ENCODE measurements around the gene ARSA. TPM values are rescaled to one million over a fixed set of nuclear protein-coding genes. Genes with fewer than 3 reads are reported as not detected.

ARSA gene
- total RNA-seq, 4 donors from 2014 or later: 37.0 to 51.3 (median 42.2) TPM

DNA sequence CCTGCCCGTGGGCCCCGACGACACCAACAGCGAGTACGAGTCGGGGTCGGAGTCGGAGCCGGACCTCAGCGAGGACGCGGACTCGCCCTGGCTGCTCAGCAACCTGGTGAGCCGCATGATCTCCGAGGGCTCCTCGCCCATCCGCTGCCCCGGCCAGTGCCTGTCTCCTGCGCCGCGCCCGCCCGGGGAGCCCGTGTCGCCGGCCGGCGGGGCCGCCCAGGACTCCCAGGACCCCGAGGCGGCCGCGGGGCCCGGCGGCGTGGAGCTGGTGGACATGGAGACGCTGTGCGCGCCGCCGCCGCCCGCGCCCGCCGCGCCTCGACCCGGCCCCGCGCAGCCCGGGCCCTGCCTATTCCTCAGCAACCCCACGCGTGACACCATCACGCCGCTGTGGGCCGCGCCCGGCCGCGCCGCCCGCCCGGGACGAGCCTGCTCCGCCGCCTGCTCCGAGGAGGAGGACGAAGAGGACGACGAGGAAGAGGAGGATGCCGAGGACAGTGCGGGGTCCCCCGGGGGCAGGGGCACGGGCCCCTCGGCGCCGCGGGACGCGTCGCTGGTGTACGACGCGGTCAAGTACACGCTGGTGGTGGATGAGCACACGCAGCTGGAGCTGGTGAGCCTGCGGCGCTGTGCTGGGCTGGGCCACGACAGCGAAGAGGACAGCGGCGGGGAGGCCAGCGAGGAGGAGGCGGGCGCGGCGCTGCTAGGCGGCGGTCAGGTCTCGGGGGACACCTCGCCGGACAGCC, 23.5 kb downstream of the ARSA start:
- peaks cover 87% of the 10 kb centered on the region for H3K27me3 ChIP-seq
- 73% methylated on average over 47 of the region's 103 CpGs for WGBS

DNA sequence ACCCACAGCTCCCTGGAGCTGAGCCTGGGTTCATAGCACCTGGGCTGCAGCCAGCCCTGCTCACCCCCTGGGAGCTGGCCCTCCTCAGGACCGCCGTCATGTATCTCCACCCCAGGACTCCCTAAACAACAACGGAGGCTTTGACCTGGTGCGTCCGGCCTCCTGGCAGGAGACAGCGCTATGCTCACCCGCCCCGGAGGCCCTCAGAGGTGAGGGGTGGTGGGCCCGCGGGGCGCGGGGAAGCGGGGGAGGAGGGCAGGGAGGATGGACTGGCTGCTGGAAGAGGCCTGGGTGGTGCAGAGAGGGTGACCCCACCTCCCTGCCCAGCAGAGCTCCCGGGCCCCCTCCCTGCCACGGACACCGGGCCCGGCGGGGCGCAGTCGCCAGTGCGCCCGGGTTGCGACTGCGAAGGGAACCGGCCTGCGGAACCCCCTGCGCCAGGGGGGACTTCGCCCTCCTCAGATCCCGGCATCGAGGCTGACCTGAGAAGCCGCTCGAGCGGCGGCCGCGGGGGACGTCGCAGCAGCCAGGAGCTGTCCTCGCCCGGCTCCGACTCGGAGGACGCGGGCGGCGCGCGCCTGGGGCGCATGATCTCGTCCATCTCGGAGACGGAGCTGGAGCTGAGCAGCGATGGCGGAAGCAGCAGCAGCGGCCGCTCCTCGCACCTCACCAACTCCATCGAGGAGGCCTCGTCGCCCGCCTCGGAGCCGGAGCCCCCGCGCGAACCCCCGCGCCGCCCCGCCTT, 24.3 kb downstream of the ARSA start:
- Histone ChIP-seq H3K4me1 (peaks cover 19% of the 10 kb centered on the region), H3K4me3 (no peak overlapping the region), H3K27me3 (peaks cover 93% of the 10 kb centered on the region), H3K27ac (no peak overlapping the region), H3K36me3 (no peaks in the 10 kb centered on the region), H3K9me3 (no peaks in the 10 kb centered on the region)
- TF ChIP-seq EP300 (IDR thresholded peaks at IDR 0.05): no peak
- TF ChIP-seq, protein P1, sequence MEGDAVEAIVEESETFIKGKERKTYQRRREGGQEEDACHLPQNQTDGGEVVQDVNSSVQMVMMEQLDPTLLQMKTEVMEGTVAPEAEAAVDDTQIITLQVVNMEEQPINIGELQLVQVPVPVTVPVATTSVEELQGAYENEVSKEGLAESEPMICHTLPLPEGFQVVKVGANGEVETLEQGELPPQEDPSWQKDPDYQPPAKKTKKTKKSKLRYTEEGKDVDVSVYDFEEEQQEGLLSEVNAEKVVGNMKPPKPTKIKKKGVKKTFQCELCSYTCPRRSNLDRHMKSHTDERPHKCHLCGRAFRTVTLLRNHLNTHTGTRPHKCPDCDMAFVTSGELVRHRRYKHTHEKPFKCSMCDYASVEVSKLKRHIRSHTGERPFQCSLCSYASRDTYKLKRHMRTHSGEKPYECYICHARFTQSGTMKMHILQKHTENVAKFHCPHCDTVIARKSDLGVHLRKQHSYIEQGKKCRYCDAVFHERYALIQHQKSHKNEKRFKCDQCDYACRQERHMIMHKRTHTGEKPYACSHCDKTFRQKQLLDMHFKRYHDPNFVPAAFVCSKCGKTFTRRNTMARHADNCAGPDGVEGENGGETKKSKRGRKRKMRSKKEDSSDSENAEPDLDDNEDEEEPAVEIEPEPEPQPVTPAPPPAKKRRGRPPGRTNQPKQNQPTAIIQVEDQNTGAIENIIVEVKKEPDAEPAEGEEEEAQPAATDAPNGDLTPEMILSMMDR (IDR thresholded peaks at IDR 0.05): no peak
- TF ChIP-seq POLR2A (IDR thresholded peaks at IDR 0.05): no peak
- TF ChIP-seq POLR2AphosphoS5 (IDR thresholded peaks at IDR 0.05): no peak
- WGBS: no CpG with 5 or more reads among the region's 70 CpGs
- no peak for DNase-seq (ENCODE audit: low spot score in 2 of 2)

More for the DNA sequence above, 23.5 kb downstream of the ARSA start:
- no peak for DNase-seq (ENCODE audit: low spot score in 2 of 2)
- no peak overlapping the region for H3K27ac ChIP-seq
- H3K4me1 ChIP-seq: peaks cover 19% of the 10 kb centered on the region
- no peak overlapping the region for H3K4me3 ChIP-seq
- TF ChIP-seq, protein P1 (IDR thresholded peaks at IDR 0.05): no peak
- no peak for TF ChIP-seq POLR2AphosphoS5 (IDR thresholded peaks at IDR 0.05)
- no peak for TF ChIP-seq EP300 (IDR thresholded peaks at IDR 0.05)
- no peak for TF ChIP-seq POLR2A (IDR thresholded peaks at IDR 0.05)
- no peaks in the 10 kb centered on the region for H3K36me3 ChIP-seq
- H3K9me3 ChIP-seq: no peaks in the 10 kb centered on the region

DNA sequence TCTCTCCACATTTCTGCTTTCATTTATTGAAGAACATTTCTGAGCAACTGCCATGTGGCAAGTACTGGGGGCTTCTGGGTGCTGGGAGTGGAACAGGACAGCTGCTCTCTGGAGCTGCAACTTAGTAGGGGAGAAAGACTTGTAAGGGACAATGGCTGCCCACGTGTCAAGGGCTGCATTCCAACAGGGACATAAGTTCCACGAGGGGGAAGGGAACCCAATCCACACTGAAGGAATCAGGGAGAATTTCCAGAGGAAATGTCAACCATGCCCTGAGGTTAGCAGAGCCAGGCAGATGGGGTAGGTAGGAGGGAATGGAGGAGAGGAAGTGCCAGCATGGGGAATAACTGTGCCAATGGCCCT, 25.6 kb downstream of the ARSA start:
- no peaks in the 10 kb centered on the region for H3K9me3 ChIP-seq
- peaks cover 87% of the 10 kb centered on the region for H3K27me3 ChIP-seq
- no peak overlapping the region for H3K4me3 ChIP-seq
- H3K27ac ChIP-seq: no peak overlapping the region
- H3K36me3 ChIP-seq: no peaks in the 10 kb centered on the region
- 31% methylated on average over 2 of the region's 2 CpGs for WGBS
- H3K4me1 ChIP-seq: peaks cover 19% of the 10 kb centered on the region
- no peak for DNase-seq (ENCODE audit: low spot score in 2 of 2)
- TF ChIP-seq POLR2A (IDR thresholded peaks at IDR 0.05) (no peak), POLR2AphosphoS5 (IDR thresholded peaks at IDR 0.05) (no peak), EP300 (IDR thresholded peaks at IDR 0.05) (no peak)
- TF ChIP-seq, protein P1 (IDR thresholded peaks at IDR 0.05): no peak

DNA sequence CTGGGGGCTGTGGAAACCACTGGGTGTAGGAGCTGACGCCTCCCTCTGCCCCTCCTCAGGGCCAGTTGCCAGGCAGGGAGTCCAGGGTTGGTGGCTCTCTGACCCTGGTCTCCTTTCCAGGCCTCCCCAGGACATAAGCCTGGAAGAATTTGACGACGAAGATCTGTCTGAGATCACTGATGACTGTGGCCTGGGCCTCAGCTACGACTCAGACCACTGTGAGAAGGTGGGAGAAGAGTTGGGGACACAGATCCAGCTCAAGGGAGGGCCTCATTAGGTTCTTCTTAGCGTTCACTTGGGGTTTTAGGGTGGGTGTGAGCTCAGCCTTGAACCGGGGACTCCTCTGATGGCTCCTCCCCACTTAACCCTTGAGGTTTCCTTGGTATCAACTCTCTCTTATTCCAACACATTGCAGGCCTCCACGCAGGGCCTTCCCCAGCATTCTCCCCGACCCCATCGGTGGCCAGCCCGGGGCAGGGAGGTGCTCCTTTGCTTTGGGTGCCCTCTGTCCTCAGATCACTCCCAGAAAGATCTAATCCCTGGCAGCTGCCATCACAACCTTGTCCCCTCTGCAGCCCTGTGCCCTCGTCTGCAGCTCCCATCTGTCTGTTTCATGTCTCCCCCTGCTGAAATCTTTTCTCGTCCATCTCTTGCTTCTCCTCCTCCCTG, 26.1 kb downstream of the ARSA start:
- WGBS: 57% methylated on average over 12 of the region's 12 CpGs
- H3K36me3 ChIP-seq: no peaks in the 10 kb centered on the region
- peaks cover 82% of the 10 kb centered on the region for H3K27me3 ChIP-seq
- no peak overlapping the region for H3K27ac ChIP-seq
- no peak for DNase-seq (ENCODE audit: low spot score in 2 of 2)
- peaks cover 19% of the 10 kb centered on the region for H3K4me1 ChIP-seq
- H3K9me3 ChIP-seq: no peaks in the 10 kb centered on the region
- TF ChIP-seq POLR2AphosphoS5 (IDR thresholded peaks at IDR 0.05) (no peak), POLR2A (IDR thresholded peaks at IDR 0.05) (no peak), EP300 (IDR thresholded peaks at IDR 0.05) (no peak)
- TF ChIP-seq, protein P1 (IDR thresholded peaks at IDR 0.05): no peak
- H3K4me3 ChIP-seq: no peak overlapping the region
